Upper lobe of left lung (tissue), 4 donors: ENCODE results near the gene EXOC4.

Source experiments
- POLR2A ChIP-seq, 4 donors: fragments of 450-650 bp; IDR thresholded peaks; one replicate each; pipeline ENCODE4 v1.5.1; 2016 to 2017; ENCODE audit warnings: antibody characterized with exemption in 4 of 4, mild to moderate bottlenecking in 2 of 4
- TF ChIP-seq, protein P1 (sequence below), 6 experiments: fragments of 450-650 bp in 4 of 6; fragments of 200-600 bp in 2 of 6; sonication (generic) in 2 of 6; IDR thresholded peaks; one replicate each; pipeline ENCODE4 v1.5.1; 2016 to 2019; ENCODE audit warnings: antibody characterized with exemption in 6 of 6

DNA sequence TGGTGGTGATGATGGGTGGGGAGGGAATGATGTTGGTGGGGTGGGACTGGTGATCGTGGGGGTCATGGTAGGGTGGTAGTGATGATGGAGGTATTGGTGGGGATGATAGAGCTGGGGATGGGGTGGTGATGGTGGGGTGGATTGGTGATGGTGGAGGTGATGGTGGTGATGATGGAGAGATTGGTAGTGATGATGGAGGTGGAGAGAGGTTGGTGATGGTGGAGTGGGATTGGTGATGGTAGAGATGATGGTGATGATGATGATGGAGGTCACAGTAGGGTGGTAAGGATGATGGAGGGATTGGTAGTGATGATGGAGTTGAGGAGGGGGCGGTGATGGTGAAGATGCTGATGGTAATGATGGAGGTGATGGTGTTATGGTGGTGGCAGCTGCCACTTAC, 155.3 kb downstream of the EXOC4 start:
- TF ChIP-seq, protein P1, sequence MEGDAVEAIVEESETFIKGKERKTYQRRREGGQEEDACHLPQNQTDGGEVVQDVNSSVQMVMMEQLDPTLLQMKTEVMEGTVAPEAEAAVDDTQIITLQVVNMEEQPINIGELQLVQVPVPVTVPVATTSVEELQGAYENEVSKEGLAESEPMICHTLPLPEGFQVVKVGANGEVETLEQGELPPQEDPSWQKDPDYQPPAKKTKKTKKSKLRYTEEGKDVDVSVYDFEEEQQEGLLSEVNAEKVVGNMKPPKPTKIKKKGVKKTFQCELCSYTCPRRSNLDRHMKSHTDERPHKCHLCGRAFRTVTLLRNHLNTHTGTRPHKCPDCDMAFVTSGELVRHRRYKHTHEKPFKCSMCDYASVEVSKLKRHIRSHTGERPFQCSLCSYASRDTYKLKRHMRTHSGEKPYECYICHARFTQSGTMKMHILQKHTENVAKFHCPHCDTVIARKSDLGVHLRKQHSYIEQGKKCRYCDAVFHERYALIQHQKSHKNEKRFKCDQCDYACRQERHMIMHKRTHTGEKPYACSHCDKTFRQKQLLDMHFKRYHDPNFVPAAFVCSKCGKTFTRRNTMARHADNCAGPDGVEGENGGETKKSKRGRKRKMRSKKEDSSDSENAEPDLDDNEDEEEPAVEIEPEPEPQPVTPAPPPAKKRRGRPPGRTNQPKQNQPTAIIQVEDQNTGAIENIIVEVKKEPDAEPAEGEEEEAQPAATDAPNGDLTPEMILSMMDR (IDR thresholded peaks at IDR 0.05), result no peak
- TF ChIP-seq POLR2A (IDR thresholded peaks at IDR 0.05), result no peak
